Endothelial cell of umbilical vein (primary cell): ENCODE measurements around the gene HSPA12A. TPM values are rescaled to one million over a fixed set of nuclear protein-coding genes. Genes with fewer than 3 reads are reported as not detected.

Experiments
- BruUV-seq: library from RNA; stranded (reverse); fragments of 400-500 nt; replicated peaks from 2 replicates; lab custom pipeline; 2021; lab: Mats Ljungman, UMichigan
- CTCF ChIA-PET: fragments of 300-600, 350-600 bp; sonication (Branson Sonifier 250); formaldehyde crosslinking; loops from one replicate; lab custom pipeline; 2021; ENCODE audit warnings: antibody characterized with exemption, inconsistent platforms; lab: Charles Lee
- POLR2A ChIA-PET: fragments of 300-600, 350-600 bp; sonication (Branson Sonifier 250); formaldehyde crosslinking; loops from one replicate; lab custom pipeline; 2021; ENCODE audit warnings: antibody characterized with exemption, inconsistent platforms; lab: Charles Lee
- DNase-seq: peaks from one replicate; pipeline ENCODE4 v3.0.0-alpha.2; 2011; ENCODE audit warnings: low read depth, low spot score
- FAIRE-seq: peaks from 2 replicates; lab custom pipeline; 2011; peaks lifted over from hg19 to GRCh38; lab: Jason Lieb, UNC
- H2AFZ ChIP-seq: 2 replicates; pipeline ENCODE4 v1.6.0; 2012; ENCODE audit warnings: low read depth, low read length, control low read depth, inconsistent platforms
- H3K27ac ChIP-seq: 2 replicates; pipeline ENCODE4 v1.5.1; 2011; ENCODE audit warnings: low read depth, mild to moderate bottlenecking, control low read depth, low read length, moderate library complexity; ENCODE audit not compliant: insufficient read depth
- H3K27me3 ChIP-seq, 2 experiments: 2 replicates each; pipeline versions ENCODE4 v1.6.0 to v1.6.1; 2011; ENCODE audit warnings: low read length in 2 of 2, mixed read lengths in 1 of 2; ENCODE audit not compliant: control insufficient read depth in 2 of 2, insufficient read depth in 2 of 2
- H3K36me3 ChIP-seq, 2 experiments: 2 replicates in 1 of 2; 3 replicates in 1 of 2; pipeline ENCODE4 v1.5.1; 2011; ENCODE audit warnings: low read length in 2 of 2, mild to moderate bottlenecking in 1 of 2, moderate library complexity in 1 of 2; ENCODE audit not compliant: control insufficient read depth in 2 of 2, insufficient read depth in 2 of 2; ENCODE audit errors: extremely low read depth in 1 of 2
- H3K4me1 ChIP-seq: 3 replicates; pipeline ENCODE4 v1.5.1; 2011; ENCODE audit warnings: mild to moderate bottlenecking, low read length; ENCODE audit not compliant: control insufficient read depth, insufficient read depth; ENCODE audit errors: extremely low read depth
- H3K4me2 ChIP-seq: 2 replicates; pipeline ENCODE4 v1.6.1; 2011; ENCODE audit warnings: low read length, control low read depth, mixed read lengths; ENCODE audit not compliant: insufficient read depth
- H3K4me3 ChIP-seq, 3 experiments: fragments of 200-600 bp in 1 of 3; sonication (generic), shearing (Covaris generic) in 1 of 3; replicated peaks in 1 of 3; 2 replicates each; pipeline ENCODE4 v1.5.1; 2011 to 2016; ENCODE audit warnings: control low read depth in 3 of 3, low read length in 3 of 3, mild to moderate bottlenecking in 2 of 3, inconsistent platforms in 1 of 3, low read depth in 1 of 3, moderate library complexity in 1 of 3; ENCODE audit not compliant: insufficient read depth in 1 of 3
- H3K79me2 ChIP-seq: 2 replicates; pipeline ENCODE4 v1.6.0; 2012; ENCODE audit warnings: low read length, inconsistent platforms; ENCODE audit not compliant: control insufficient read depth, insufficient read depth
- H3K9ac ChIP-seq: replicated peaks from 2 replicates; pipeline ENCODE3; 2011; ENCODE audit warnings: low read length, control low read depth; ENCODE audit not compliant: insufficient read depth; ENCODE audit errors: extremely low read depth
- H3K9me1 ChIP-seq: replicated peaks from 3 replicates; pipeline ENCODE4 v1.6.0; 2011; ENCODE audit warnings: mild to moderate bottlenecking, low read length; ENCODE audit not compliant: control insufficient read depth, insufficient read depth; ENCODE audit errors: extremely low read depth
- H3K9me3 ChIP-seq: replicated peaks from 2 replicates; pipeline ENCODE4 v1.5.1; 2012; ENCODE audit warnings: low read length, inconsistent platforms; ENCODE audit not compliant: control insufficient read depth, insufficient read depth
- H4K20me1 ChIP-seq: replicated peaks from 2 replicates; pipeline ENCODE3; 2011; ENCODE audit warnings: mild to moderate bottlenecking, low read length; ENCODE audit not compliant: control insufficient read depth, insufficient read depth; ENCODE audit errors: extremely low read depth
- EZH2 ChIP-seq: IDR thresholded peaks from 2 replicates; pipeline ENCODE4 v1.6.1; 2012; ENCODE audit warnings: borderline replicate concordance, low read depth, mild to moderate bottlenecking, moderate library complexity, low read length, inconsistent platforms; ENCODE audit not compliant: severe bottlenecking
- dilution Hi-C: fragments of 300-500 bp; cut with MboI; formaldehyde crosslinking; loops from one replicate; pipeline ENCODE4 v1.15.0; 2019; ENCODE audit warnings: low sequenced_read_pairs; ENCODE audit not compliant: extremely low pct_ligation_motif_present
- intact Hi-C: fragments of 100-400 bp; cut with micrococcal nuclease; formaldehyde crosslinking; loops from one replicate; pipeline ENCODE4 v1.10.0; 2022
- polyA plus RNA-seq, 4 experiments: library from polyadenylated mRNA; depleted of rRNA in 3 of 4; stranded (reverse) in 3 of 4; unstranded in 1 of 4; fragments of >200 nt; gene quantifications; 2 replicates each; pipeline versions ENCODE4 v1.2.1 to v1.2.3, GENCODE V29; 2011 to 2012; ENCODE audit warnings: missing spikeins in 1 of 4
- total RNA-seq: library from RNA; stranded (reverse); gene quantifications from 2 replicates; pipeline ENCODE4 v1.2.3, GENCODE V29; 2021
- TF ChIP-seq, protein P1 (sequence below), 2 donors: IDR thresholded peaks; 1 replicate in 1 of 2; 2 replicates in 1 of 2; pipeline ENCODE4 v1.5.1; 2011; ENCODE audit warnings: low read length in 2 of 2, mild to moderate bottlenecking in 2 of 2, moderate library complexity in 2 of 2, control low read depth in 1 of 2, inconsistent platforms in 1 of 2, low read depth in 1 of 2; ENCODE audit not compliant: insufficient read depth in 1 of 2; ENCODE audit errors: extremely low read depth in 1 of 2

Gene HSPA12A
- total and polyA plus RNA-seq, 2 donors (not counting 3 experiments of a cell fraction or from before 2014, with no cell fraction given) = 0.22 to 0.29 TPM

GRCh38 chr10:116690356-116691322, 51.7 kb downstream of the HSPA12A start:
- Histone ChIP-seq H3K9ac (no peak overlapping the region), H3K4me2 (no peak overlapping the region), H3K27me3 (no peaks in the 10 kb centered on the region), H3K4me1 (no peaks in the 10 kb centered on the region), H2AFZ (no peak overlapping the region), H3K27ac (no peak overlapping the region), H3K4me3 (no peak overlapping the region), H3K9me3 (no peaks in the 10 kb centered on the region), H3K79me2 (no peaks in the 10 kb centered on the region), H3K36me3 (no peaks in the 10 kb centered on the region), H4K20me1 (no peaks in the 10 kb centered on the region), H3K9me1 (no peaks in the 10 kb centered on the region)
- DNase-seq (no peak), FAIRE-seq (no peak)
- TF ChIP-seq, protein P1, sequence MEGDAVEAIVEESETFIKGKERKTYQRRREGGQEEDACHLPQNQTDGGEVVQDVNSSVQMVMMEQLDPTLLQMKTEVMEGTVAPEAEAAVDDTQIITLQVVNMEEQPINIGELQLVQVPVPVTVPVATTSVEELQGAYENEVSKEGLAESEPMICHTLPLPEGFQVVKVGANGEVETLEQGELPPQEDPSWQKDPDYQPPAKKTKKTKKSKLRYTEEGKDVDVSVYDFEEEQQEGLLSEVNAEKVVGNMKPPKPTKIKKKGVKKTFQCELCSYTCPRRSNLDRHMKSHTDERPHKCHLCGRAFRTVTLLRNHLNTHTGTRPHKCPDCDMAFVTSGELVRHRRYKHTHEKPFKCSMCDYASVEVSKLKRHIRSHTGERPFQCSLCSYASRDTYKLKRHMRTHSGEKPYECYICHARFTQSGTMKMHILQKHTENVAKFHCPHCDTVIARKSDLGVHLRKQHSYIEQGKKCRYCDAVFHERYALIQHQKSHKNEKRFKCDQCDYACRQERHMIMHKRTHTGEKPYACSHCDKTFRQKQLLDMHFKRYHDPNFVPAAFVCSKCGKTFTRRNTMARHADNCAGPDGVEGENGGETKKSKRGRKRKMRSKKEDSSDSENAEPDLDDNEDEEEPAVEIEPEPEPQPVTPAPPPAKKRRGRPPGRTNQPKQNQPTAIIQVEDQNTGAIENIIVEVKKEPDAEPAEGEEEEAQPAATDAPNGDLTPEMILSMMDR (IDR thresholded peaks at IDR 0.05; ENCODE audit: extremely low read depth in 1 of 2, insufficient read depth in 1 of 2, low read depth in 1 of 2, low read length in 2 of 2) = peak in 1 of 2 donors; percentile 12
- TF ChIP-seq EZH2 = no peak
- POLR2A ChIA-PET = no interaction called here
- dilution Hi-C loops = no loop called here
- intact Hi-C loops = loop anchor here (1.0 kb wide), 3 partner anchors 75 to 486 kb away; no protein-coding TSS in a partner anchor
- no TSS peak for BruUV-seq
- CTCF ChIA-PET = interaction anchor here (0.6 to 3.4 kb wide), 7 partner anchors 9 to 485 kb away, joined by 3 to 24 read pairs (median 4); no protein-coding TSS in a partner anchor

GRCh38 chr10:116689744-116690143, 52.6 kb downstream of the HSPA12A start:
- TF ChIP-seq EZH2 = no peak
- Histone ChIP-seq H3K27me3 (no peaks in the 10 kb centered on the region), H3K4me1 (no peaks in the 10 kb centered on the region), H2AFZ (no peak overlapping the region), H3K79me2 (no peaks in the 10 kb centered on the region), H3K4me3 (no peak overlapping the region), H3K27ac (no peak overlapping the region), H3K4me2 (no peak overlapping the region), H3K9ac (no peak overlapping the region), H4K20me1 (no peaks in the 10 kb centered on the region), H3K9me3 (no peaks in the 10 kb centered on the region), H3K9me1 (no peaks in the 10 kb centered on the region), H3K36me3 (no peaks in the 10 kb centered on the region)
- CTCF ChIA-PET = interaction anchor here (1.3 to 3.4 kb wide), 2 partner anchors 98 to 485 kb away, joined by 3 to 24 read pairs; no protein-coding TSS in a partner anchor
- DNase-seq (no peak), FAIRE-seq (no peak)
- POLR2A ChIA-PET = no interaction called here
- intact Hi-C loops = loop anchor here (1.0 kb wide), 3 partner anchors 76 to 487 kb away; no protein-coding TSS in a partner anchor
- BruUV-seq = no TSS peak
- dilution Hi-C loops = no loop called here
